Activated T-helper 1 cell treated with anti-CD3 and anti-CD28 coated beads, Interleukin-12 subunit alpha, Interleukin-12 subunit beta, Interleukin-2, Interleukin-4 antibody, amounts not matched to agents 30 ng/mL and 10 ng/mL and 1 ng/mL, durations not matched to agents 14 hours and 24 hours and 36 hours (primary cell): ENCODE data around the gene ARMC5. TPM values are rescaled to one million over a fixed set of nuclear protein-coding genes. Genes with fewer than 3 reads are reported as not detected.

Experiments
- DNase-seq: peaks from one replicate; pipeline ENCODE4 v3.0.0; 2021; ENCODE audit warnings: low spot score
- H3K27ac Mint-ChIP-seq: one replicate; pipeline ENCODE4 v1.8.0; 2021; ENCODE audit warnings: mild to moderate bottlenecking, mixed read lengths
- H3K27me3 Mint-ChIP-seq: one replicate; pipeline ENCODE4 v1.8.0; 2022; ENCODE audit warnings: mild to moderate bottlenecking, moderate library complexity, mixed read lengths; ENCODE audit not compliant: insufficient read depth
- H3K36me3 Mint-ChIP-seq: one replicate; pipeline ENCODE4 v1.8.0; 2021; ENCODE audit warnings: low read depth, mixed read lengths
- H3K4me1 Mint-ChIP-seq: one replicate; pipeline ENCODE4 v1.8.0; 2021; ENCODE audit warnings: low read depth, mixed read lengths
- H3K4me3 Mint-ChIP-seq: one replicate; pipeline ENCODE4 v1.8.0; 2021; ENCODE audit warnings: mild to moderate bottlenecking, moderate library complexity, mixed read lengths
- H3K9me3 Mint-ChIP-seq: one replicate; pipeline ENCODE4 v1.8.0; 2021; ENCODE audit warnings: mixed read lengths
- intact Hi-C: fragments of 100-400 bp; cut with micrococcal nuclease; formaldehyde crosslinking; loops from one replicate; pipeline ENCODE4 v1.15.1; 2024
- total RNA-seq: library from RNA; stranded (reverse); gene quantifications from 2 replicates; pipeline ENCODE4 v1.2.3, GENCODE V29; 2022

ARMC5 gene
- total RNA-seq, 1 donor from 2014 or later = 11.2 TPM

DNA sequence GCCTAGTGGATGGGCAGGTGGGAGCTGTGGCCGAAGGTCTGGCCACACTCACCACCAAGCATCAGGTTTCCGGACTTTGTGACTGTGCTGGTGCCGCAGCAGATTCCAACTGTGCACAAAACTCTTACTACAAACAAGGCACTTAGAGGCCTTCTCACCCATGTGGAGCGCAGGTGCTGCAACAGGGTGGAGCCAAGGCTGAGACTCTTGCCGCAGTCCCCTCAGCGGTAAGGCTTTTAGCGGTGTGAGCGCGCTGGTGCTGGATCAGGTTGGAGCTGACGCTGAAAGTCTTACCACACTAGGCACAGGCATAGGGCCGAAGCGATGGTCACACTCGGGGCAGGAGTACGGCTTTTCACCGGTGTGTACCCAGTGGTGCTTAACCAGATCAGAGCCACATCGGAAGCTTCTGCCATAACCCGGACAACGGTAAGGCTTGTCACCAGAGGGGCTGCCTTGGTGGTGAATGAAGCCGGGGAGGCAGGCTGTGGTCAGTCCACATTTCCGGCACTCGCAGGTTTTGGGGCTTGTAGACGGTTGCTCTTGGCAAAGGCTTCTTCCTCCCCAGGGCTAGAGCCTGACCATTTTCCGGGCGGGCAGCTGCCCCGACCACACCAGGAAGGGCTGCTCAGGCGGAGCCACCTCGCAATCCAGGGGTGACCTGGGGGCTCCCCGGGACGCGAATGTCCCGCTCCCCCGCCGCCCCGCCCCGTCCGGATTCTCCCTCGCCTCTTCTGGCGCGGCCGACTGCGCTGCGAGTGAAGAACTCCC lies 1.0 kb upstream of the ARMC5 start:
- Mint-ChIP-seq H3K27ac (peak overlapping the region; percentile 95), H3K36me3 (peaks cover 20% of the 10 kb centered on the region), H3K9me3 (no peaks in the 10 kb centered on the region), H3K4me1 (peaks cover 45% of the 10 kb centered on the region), H3K4me3 (peak overlapping the region; percentile 93), H3K27me3 (no peaks in the 10 kb centered on the region)
- DNase-seq = peak; percentile 58
- intact Hi-C loops = loop anchor here (1.0 to 2.0 kb wide), 3 partner anchors 31 to 349 kb away; partner anchors contain the start of gene BCKDK

DNA sequence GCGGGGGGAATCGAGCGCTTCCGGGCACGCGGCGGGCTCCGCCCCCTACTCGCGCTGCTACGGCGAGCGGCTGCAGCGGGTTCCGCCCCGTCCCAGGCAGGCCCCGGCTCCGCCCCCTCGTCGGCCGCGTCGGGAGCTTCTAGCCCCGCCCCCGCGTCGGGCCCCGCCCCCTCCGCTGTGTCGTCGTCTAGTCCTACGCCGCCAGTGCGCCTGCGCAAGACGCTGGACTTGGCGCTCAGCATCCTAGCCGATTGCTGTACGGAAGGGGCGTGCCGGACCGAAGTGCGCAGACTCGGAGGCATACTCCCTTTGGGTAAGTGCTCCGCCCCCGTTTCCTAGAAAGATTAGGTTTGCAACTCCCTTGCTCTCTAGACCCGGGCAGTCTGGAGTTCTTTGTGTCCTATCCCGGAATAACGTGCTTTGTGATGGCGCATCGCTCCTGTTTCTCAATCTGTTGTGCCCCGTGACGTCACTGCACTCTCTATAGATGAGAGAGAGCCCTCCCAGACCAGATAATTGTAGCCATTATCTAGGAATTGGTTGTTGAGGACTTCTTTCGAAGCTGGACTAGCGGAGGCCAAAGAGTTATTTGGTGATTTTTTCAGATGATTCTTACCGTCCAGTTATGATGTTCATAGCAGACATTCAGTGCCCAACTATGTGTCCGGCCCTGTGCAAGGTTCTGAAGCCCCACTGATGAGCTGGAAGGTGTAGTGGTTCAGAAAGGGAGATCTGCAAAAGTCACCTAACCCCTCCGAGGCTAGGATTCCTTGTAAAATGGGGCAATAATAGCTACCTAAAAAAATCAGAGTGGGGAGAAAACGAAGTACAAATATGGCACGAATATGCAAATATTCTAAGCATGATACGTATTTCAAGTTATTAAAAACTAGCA lies 633 bp downstream of the ARMC5 start:
- Mint-ChIP-seq H3K27me3 (no peaks in the 10 kb centered on the region), H3K27ac (peak overlapping the region; percentile 95), H3K4me3 (peak overlapping the region; percentile 93), H3K36me3 (peaks cover 17% of the 10 kb centered on the region), H3K4me1 (peaks cover 39% of the 10 kb centered on the region), H3K9me3 (no peaks in the 10 kb centered on the region)
- intact Hi-C loops = loop anchor here (1.0 to 2.0 kb wide), 17 partner anchors 17 to 537 kb away; partner anchors contain the start of genes BCKDK, FBXL19, FUS and ITGAX
- peak; percentile 100 for DNase-seq

DNA sequence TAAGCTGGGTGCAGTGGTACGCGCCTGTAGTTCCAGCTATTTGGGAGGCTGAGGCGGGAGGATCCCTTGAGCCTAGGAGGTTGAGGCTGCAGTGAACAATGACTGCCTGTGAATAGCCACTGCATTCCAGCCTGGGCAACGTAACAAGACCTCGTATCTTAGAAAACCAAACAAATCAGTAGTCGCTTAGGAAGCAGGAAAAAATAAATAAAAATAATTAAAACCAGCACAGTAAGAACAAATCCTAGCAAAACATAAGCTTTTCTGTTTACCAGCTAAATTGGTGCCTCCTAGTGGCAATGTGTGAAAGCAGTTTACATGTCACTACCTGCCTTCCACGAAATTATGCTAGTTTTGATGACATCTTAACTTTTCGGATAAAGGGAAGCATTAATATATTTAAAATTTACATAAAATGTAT lies 1.3 kb downstream of the ARMC5 start:
- Mint-ChIP-seq H3K4me1 (peaks cover 33% of the 10 kb centered on the region), H3K27ac (peak overlapping the region; percentile 26), H3K9me3 (no peaks in the 10 kb centered on the region), H3K36me3 (peaks cover 15% of the 10 kb centered on the region), H3K27me3 (no peaks in the 10 kb centered on the region), H3K4me3 (peak overlapping the region; percentile 93)
- no peak for DNase-seq
- intact Hi-C loops = loop anchor here (1.0 kb wide), 2 partner anchors 237 to 253 kb away; a partner anchor contains a TSS

DNA sequence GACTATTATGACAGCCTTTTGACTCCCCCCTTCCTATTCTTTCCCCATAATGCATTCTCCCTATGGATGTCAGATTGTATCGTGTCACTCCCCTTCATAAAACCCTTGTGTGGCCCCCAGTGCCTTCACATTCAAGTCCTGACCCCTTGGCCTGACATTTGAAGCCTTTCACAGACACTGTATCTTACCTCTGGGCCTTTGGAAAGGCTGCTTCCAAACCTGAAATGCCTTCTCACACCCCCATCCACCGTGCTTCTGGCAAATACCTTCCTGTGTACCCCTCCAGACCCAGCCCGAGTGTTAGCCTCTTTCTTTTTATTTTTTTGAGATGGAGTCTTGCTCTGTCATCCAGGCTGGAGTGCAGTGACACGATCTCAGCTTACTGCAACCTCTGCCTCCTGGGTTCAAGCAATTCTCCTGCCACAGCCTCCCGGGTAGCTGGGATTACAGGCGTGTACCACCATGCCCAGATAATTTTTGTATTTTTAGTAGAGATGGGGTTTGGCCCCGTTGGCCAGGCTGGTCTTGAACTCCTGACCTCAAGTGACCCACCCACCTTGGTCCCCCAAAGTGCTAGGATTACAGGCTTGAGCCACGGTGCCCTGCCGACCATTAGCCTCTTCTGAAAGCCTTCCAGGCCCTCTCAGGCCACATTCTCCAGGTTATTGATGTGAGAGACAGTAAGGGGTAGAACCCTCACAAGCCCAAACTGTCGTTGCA lies 2.1 kb downstream of the ARMC5 start:
- no peak overlapping the region for H3K27ac Mint-ChIP-seq
- H3K27me3 Mint-ChIP-seq = no peaks in the 10 kb centered on the region
- intact Hi-C loops = no loop called here
- H3K4me1 Mint-ChIP-seq = peaks cover 28% of the 10 kb centered on the region
- no peak for DNase-seq
- H3K9me3 Mint-ChIP-seq = no peaks in the 10 kb centered on the region
- H3K36me3 Mint-ChIP-seq = peaks cover 11% of the 10 kb centered on the region
- peak overlapping the region; percentile 50 for H3K4me3 Mint-ChIP-seq

DNA sequence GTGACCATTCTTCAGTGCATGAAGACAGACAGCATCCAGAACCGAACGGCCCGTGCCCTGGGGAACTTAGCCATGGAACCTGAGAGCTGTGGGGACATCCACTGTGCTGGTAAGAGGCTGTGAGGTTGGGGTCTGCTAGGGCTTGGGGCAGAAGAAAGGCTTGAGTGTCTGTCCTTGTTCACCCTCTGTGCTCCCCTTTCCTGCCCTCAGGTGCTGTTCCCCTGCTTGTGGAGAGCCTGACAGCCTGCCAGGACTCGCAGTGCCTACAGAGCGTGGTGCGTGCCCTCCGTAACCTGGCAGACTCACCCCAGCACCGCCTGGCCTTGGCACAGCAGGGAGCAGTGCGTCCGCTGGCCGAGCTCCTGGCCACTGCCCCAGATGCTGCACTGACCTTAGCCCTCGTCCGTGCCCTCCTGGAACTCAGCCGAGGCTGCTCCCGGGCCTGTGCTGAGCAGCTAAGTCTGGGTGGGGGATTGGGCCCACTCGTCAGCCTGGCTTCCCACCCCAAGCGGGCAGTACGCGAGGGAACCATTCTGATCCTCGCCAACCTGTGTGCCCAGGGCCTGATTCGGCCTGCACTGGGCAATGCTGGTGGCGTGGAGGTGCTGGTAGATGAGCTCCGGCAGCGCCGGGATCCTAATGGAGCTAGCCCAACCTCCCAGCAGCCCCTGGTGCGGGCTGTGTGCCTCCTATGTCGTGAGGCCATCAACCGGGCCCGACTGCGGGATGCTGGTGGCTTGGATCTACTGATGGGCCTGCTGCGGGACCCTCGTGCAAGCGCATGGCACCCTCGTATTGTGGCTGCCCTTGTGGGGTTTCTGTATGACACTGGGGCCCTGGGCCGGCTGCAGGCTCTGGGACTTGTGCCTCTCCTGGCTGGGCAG lies 2.9 kb downstream of the ARMC5 start:
- H3K27ac Mint-ChIP-seq = no peak overlapping the region
- intact Hi-C loops = no loop called here

DNA sequence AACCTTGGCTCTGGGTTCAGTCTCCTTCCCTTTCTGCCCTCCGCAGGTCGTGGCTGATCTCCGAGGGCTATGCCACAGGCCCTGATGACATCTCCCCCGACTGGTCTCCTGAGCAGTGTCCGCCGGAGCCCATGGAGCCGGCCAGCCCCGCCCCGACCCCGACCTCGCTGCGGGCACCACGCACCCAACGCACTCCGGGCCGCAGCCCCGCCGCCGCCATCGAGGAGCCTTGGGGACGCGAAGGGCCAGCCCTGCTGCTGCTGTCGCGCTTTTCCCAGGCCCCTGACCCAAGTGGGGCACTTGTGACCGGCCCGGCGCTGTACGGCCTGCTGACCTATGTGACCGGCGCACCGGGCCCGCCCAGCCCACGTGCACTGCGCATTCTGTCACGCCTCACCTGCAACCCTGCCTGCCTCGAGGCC lies 5.1 kb downstream of the ARMC5 start:
- no peak overlapping the region for H3K4me3 Mint-ChIP-seq
- no peak for DNase-seq
- H3K27me3 Mint-ChIP-seq = no peaks in the 10 kb centered on the region
- H3K9me3 Mint-ChIP-seq = no peaks in the 10 kb centered on the region
- H3K36me3 Mint-ChIP-seq = peaks cover 7% of the 10 kb centered on the region
- intact Hi-C loops = no loop called here
- no peak overlapping the region for H3K27ac Mint-ChIP-seq
- H3K4me1 Mint-ChIP-seq = peaks cover 29% of the 10 kb centered on the region

More for the DNA sequence above, 2.9 kb downstream of the ARMC5 start:
- peaks cover 26% of the 10 kb centered on the region for H3K4me1 Mint-ChIP-seq
- H3K27me3 Mint-ChIP-seq = no peaks in the 10 kb centered on the region
- peaks cover 11% of the 10 kb centered on the region for H3K36me3 Mint-ChIP-seq
- no peak overlapping the region for H3K4me3 Mint-ChIP-seq
- DNase-seq = no peak
- H3K9me3 Mint-ChIP-seq = no peaks in the 10 kb centered on the region

DNA sequence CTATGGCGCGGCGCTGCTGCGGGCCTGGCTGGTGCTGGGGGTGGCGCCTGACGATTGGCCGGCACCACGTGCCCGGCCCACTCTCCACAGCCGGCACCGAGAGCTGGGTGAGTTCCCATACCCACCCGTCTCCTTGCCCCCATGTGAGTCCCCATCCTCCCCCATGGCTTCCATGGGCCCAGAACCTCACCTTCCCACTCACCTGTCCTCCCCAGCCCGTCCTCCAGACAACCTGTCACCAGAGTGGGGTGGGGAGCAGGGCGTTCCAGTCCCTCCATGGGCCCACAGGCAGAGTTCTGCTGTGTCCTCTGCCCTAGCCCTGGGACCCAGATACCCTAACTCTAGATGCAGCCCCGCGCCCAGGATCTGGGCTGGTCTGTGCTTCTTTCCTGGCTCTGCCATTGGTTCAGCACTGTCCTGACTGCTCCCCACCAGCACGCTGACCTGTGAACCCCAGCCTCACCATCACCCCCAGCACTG lies 5.5 kb downstream of the ARMC5 start:
- no peaks in the 10 kb centered on the region for H3K27me3 Mint-ChIP-seq
- H3K4me3 Mint-ChIP-seq = no peak overlapping the region
- peaks cover 29% of the 10 kb centered on the region for H3K4me1 Mint-ChIP-seq
- H3K9me3 Mint-ChIP-seq = no peaks in the 10 kb centered on the region
- peaks cover 7% of the 10 kb centered on the region for H3K36me3 Mint-ChIP-seq
- no peak for DNase-seq
- H3K27ac Mint-ChIP-seq = no peak overlapping the region
- intact Hi-C loops = no loop called here

DNA sequence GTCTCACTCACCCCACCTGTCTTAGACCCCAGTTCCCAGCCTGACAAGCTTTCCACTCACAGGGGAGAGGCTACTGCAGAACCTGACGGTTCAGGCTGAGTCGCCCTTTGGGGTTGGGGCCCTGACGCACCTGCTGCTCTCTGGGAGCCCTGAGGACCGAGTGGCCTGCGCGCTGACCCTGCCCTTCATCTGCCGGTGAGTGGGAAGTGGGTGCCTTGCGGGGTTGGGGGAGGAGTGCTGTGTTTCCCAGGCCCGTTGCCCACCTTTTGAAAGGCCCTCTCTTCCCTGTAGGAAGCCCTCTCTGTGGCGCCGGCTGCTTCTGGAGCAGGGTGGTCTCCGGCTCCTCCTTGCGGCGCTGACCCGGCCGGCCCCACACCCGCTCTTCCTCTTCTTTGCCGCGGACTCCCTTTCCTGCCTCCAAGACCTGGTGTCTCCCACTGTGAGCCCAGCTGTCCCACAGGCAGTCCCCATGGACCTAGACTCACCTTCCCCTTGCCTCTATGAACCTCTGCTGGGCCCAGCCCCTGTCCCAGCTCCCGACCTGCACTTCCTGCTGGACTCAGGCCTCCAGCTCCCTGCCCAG lies 6.6 kb downstream of the ARMC5 start:
- H3K27ac Mint-ChIP-seq = no peak overlapping the region
- H3K4me3 Mint-ChIP-seq = no peak overlapping the region
- no peaks in the 10 kb centered on the region for H3K9me3 Mint-ChIP-seq
- no peak for DNase-seq
- intact Hi-C loops = no loop called here
- peaks cover 7% of the 10 kb centered on the region for H3K36me3 Mint-ChIP-seq
- peaks cover 18% of the 10 kb centered on the region for H3K4me1 Mint-ChIP-seq
- peaks cover 6% of the 10 kb centered on the region for H3K27me3 Mint-ChIP-seq

DNA sequence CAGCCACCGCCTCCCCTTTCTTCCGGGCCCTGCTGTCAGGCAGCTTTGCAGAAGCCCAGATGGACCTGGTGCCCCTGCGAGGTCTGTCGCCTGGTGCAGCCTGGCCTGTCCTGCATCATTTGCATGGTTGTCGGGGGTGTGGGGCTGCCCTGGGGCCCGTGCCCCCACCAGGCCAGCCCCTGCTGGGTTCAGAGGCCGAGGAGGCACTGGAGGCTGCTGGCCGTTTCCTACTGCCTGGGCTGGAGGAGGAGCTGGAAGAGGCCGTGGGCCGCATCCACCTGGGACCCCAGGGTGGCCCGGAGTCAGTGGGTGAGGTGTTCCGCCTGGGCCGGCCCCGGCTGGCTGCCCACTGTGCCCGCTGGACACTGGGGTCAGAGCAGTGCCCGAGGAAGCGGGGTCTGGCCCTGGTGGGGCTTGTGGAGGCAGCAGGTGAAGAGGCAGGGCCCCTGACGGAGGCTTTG lies 7.1 kb downstream of the ARMC5 start:
- no peak overlapping the region for H3K4me3 Mint-ChIP-seq
- no peak overlapping the region for H3K27ac Mint-ChIP-seq
- peaks cover 13% of the 10 kb centered on the region for H3K4me1 Mint-ChIP-seq
- H3K27me3 Mint-ChIP-seq = peaks cover 11% of the 10 kb centered on the region
- intact Hi-C loops = no loop called here
- H3K9me3 Mint-ChIP-seq = no peaks in the 10 kb centered on the region
- H3K36me3 Mint-ChIP-seq = peaks cover 7% of the 10 kb centered on the region
- no peak for DNase-seq

DNA sequence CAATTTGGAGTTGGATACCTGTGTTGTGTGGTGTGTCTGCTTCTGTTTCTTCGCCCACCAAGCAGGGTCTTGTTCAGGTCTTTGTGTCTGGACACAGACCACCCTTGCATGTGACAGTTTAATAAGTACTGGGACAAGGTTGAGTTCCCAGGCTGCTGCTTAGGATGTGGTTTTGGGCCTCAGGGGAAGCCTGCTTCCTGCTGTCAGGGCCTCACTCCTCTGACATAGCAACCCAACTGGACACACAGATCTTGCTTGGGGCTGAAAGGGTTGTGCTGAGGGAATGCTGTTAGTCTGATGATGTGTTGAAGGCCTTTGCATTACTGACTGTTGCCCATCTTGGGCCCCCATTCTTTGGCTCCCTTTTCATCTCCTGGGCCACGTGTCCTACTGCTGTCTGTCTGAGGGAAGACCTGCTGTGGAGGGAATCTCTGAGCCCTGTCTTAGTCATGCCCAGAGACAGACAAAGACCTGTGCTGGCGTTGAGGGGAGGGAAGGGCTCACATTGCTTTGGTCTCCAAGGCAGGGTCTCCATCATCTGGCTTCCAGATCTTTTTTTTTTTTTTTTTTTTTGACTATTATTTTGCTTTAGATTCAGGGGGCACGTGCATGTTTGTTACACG lies 8.0 kb downstream of the ARMC5 start:
- intact Hi-C loops = no loop called here
- peaks cover 7% of the 10 kb centered on the region for H3K36me3 Mint-ChIP-seq
- H3K4me3 Mint-ChIP-seq = no peak overlapping the region
- H3K4me1 Mint-ChIP-seq = peaks cover 14% of the 10 kb centered on the region
- no peak for DNase-seq
- no peak overlapping the region for H3K27ac Mint-ChIP-seq
- no peaks in the 10 kb centered on the region for H3K9me3 Mint-ChIP-seq
- H3K27me3 Mint-ChIP-seq = peaks cover 15% of the 10 kb centered on the region

DNA sequence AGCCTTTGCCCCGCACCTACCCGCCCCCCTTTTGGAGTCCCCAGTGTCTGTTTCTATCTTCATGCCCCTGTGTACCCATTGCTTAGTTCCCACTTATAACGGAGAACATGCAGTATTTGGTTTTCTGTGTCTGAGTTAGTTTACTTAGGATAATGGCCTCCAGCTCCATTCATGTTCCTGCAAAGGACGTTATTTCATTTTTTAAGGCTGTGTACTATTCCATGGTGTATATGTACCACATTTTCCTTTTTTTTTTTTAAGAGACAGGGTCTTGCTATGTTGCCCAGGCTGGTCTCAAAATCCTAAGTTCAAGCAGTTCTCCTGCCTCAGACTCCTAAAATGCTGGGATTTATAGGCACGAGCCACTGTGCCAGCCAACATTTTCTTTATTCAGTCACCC lies 8.6 kb downstream of the ARMC5 start:
- no peak overlapping the region for H3K4me3 Mint-ChIP-seq
- H3K36me3 Mint-ChIP-seq = peaks cover 6% of the 10 kb centered on the region
- peaks cover 20% of the 10 kb centered on the region for H3K4me1 Mint-ChIP-seq
- intact Hi-C loops = no loop called here
- H3K27ac Mint-ChIP-seq = no peak overlapping the region
- H3K27me3 Mint-ChIP-seq = peaks cover 21% of the 10 kb centered on the region
- no peak for DNase-seq
- H3K9me3 Mint-ChIP-seq = no peaks in the 10 kb centered on the region
